Mucosa of descending colon (tissue), 3 donors: ENCODE results near the gene SPTB. TPM values are rescaled to one million over a fixed set of nuclear protein-coding genes. Genes with fewer than 3 reads are reported as not detected.
A peak's percentile ranks its signal among the peaks of the same experiment; 100 is the strongest.

ENCODE experiments used
- ATAC-seq: fragments of 200-7000 bp; cut with Tn5 transposase; one replicate; pipeline ENCODE4 v1.9.1; 2020; ENCODE audit warnings: mild to moderate bottlenecking, moderate library complexity
- DNase-seq, 3 donors: peaks; one replicate each; pipeline ENCODE4 v3.0.0-alpha.2; 2020
- H3K36me3 ChIP-seq: fragments of 200-600 bp; one replicate; pipeline ENCODE4 v1.8.0; 2021; ENCODE audit warnings: low read depth, mild to moderate bottlenecking
- H3K4me1 ChIP-seq: fragments of 200-600 bp; one replicate; pipeline ENCODE4 v1.8.0; 2021; ENCODE audit warnings: low read depth, mild to moderate bottlenecking
- H3K4me3 ChIP-seq: fragments of 200-600 bp; one replicate; pipeline ENCODE4 v1.8.0; 2021; ENCODE audit warnings: mild to moderate bottlenecking
- H3K9me3 ChIP-seq: fragments of 200-600 bp; one replicate; pipeline ENCODE4 v1.8.0; 2021; ENCODE audit warnings: mild to moderate bottlenecking
- CTCF ChIP-seq: fragments of 200-600 bp; IDR thresholded peaks from one replicate; pipeline ENCODE4 v1.8.0; 2022; ENCODE audit warnings: antibody characterized with exemption, mild to moderate bottlenecking
- intact Hi-C, 2 donors: fragments of 100-400 bp; cut with DNase I in 1 of 2; cut with micrococcal nuclease in 1 of 2; formaldehyde crosslinking; loops; one replicate each; pipeline versions ENCODE4 v1.11.0 to v1.11.1; 2022; cut with DNase I, micrococcal nuclease
- total RNA-seq, 3 donors: library from RNA; stranded (reverse); fragmentation: NEBNext Ultra II Directional in 2 of 3; extraction: Animal tissue kit (Norgen Biotek cat#: 25700) in 2 of 3; gene quantifications; one replicate each; pipeline versions ENCODE4 v1.2.1 to v1.2.4, GENCODE V29; 2021 to 2023
- donor health status: DM: no; HTN: no; CAD: no; lungs with moderate emphysema.
- donor health status: DM: no; HTN: no; CAD: no.
- donor health status: DM: no; HTN: yes; CAD: no.

Gene SPTB
- total RNA-seq, 3 donors from 2014 or later: 0.35 to 1.4 (median 0.51) TPM

GRCh38 chr14:64767215-64767964 is 112.3 kb downstream of the SPTB start:
- no peaks in the 10 kb centered on the region for H3K36me3 ChIP-seq
- DNase-seq (no peak), ATAC-seq (no peak)
- no peaks in the 10 kb centered on the region for H3K9me3 ChIP-seq
- intact Hi-C loops: no loop called here
- no peak for TF ChIP-seq CTCF
- peaks cover 3% of the 10 kb centered on the region for H3K4me1 ChIP-seq
- H3K4me3 ChIP-seq: no peak overlapping the region

- no peak for ATAC-seq
- no peak for DNase-seq
- no peak for TF ChIP-seq CTCF
- Histone ChIP-seq H3K4me3 (no peak overlapping the region), H3K4me1 (peaks cover 11% of the 10 kb centered on the region), H3K36me3 (no peaks in the 10 kb centered on the region), H3K9me3 (no peaks in the 10 kb centered on the region)
- intact Hi-C loops: no loop called here
Measured at GRCh38 chr14:64766430-64767151, 113.1 kb downstream of the SPTB start.

GRCh38 chr14:64765740-64766302 is 113.9 kb downstream of the SPTB start:
- DNase-seq: no peak
- no peak for ATAC-seq
- intact Hi-C loops: no loop called here

GRCh38 chr14:64764641-64765520 is 114.8 kb downstream of the SPTB start:
- H3K36me3 ChIP-seq: no peaks in the 10 kb centered on the region
- intact Hi-C loops: loop anchor here (5.0 kb wide), 1 partner anchor 93 kb away; no protein-coding TSS in a partner anchor
- no peaks in the 10 kb centered on the region for H3K9me3 ChIP-seq
- TF ChIP-seq CTCF: peak; percentile 80
- H3K4me1 ChIP-seq: peaks cover 20% of the 10 kb centered on the region
- DNase-seq (peak; percentile 74 to 85 (median 81)), ATAC-seq (peak; percentile 71)
- H3K4me3 ChIP-seq: no peak overlapping the region

More at GRCh38 chr14:64765740-64766302, 113.9 kb downstream of the SPTB start:
- TF ChIP-seq CTCF: no peak
- Histone ChIP-seq H3K9me3 (no peaks in the 10 kb centered on the region), H3K4me1 (peaks cover 17% of the 10 kb centered on the region), H3K4me3 (no peak overlapping the region), H3K36me3 (no peaks in the 10 kb centered on the region)
